NCI-H69 (cell line): ENCODE results near the gene MTERF1.
A peak's percentile ranks its signal among the peaks of the same experiment; 100 is the strongest.
"Not testable (repeated sequence)": the region's sequence is repeated elsewhere in the genome, so short reads cannot be mapped to it uniquely, and the experiment has no call there.

Source experiments
- DNase-seq: peaks from one replicate; lab custom pipeline; 2025; lab: John Stamatoyannopoulos, UW

The MTERF1 gene

GRCh38 chr7:91880413-91881241, at the start of gene MTERF1:
Gene MTERF1, minus strand, starts transcription at chr7:91880702. Its CDS starts 619 bp downstream, at chr7:91880083.
- DNase-seq, result peak; percentile 98

- peak; percentile 46 for DNase-seq
These were observed 49.0 kb upstream of the MTERF1 start for GRCh38 chr7:91929463-91929862.

GRCh38 chr7:91927912-91928311, 47.4 kb upstream of the MTERF1 start:
- peak; percentile 13 for DNase-seq

GRCh38 chr7:91922857-91923256, 42.4 kb upstream of the MTERF1 start:
- DNase-seq, result no peak

- no peak for DNase-seq
These were observed 37.9 kb upstream of the MTERF1 start for GRCh38 chr7:91918356-91918755.

GRCh38 chr7:91916051-91916440, 35.5 kb upstream of the MTERF1 start:
- no peak for DNase-seq

- DNase-seq, result no peak
These were observed 35.0 kb upstream of the MTERF1 start for GRCh38 chr7:91915401-91916050.

GRCh38 chr7:91913612-91914011, 33.1 kb upstream of the MTERF1 start:
- no peak for DNase-seq

GRCh38 chr7:91912494-91912893, 32.0 kb upstream of the MTERF1 start:
- no peak for DNase-seq

GRCh38 chr7:91911121-91911520, 30.6 kb upstream of the MTERF1 start:
- no peak for DNase-seq

- DNase-seq, result no peak
These were observed 29.7 kb upstream of the MTERF1 start for GRCh38 chr7:91910171-91910570.

- DNase-seq, result no peak
These were observed 19.1 kb upstream of the MTERF1 start for GRCh38 chr7:91899563-91899962.

GRCh38 chr7:91898240-91898992, 17.9 kb upstream of the MTERF1 start:
- peak; percentile 37 for DNase-seq

- peak; percentile 37 for DNase-seq
These were observed 14.4 kb upstream of the MTERF1 start for GRCh38 chr7:91894781-91895480.

- DNase-seq, result not testable (repeated sequence)
These were observed 13.2 kb upstream of the MTERF1 start for GRCh38 chr7:91893699-91894098.

- peak; percentile 93 for DNase-seq
These were observed 12.4 kb upstream of the MTERF1 start for GRCh38 chr7:91892821-91893340.

GRCh38 chr7:91892099-91892705, 11.7 kb upstream of the MTERF1 start:
- DNase-seq, result peak; percentile 88

GRCh38 chr7:91888271-91889175, 8.0 kb upstream of the MTERF1 start:
- DNase-seq, result not testable (repeated sequence)

- not testable (repeated sequence) for DNase-seq
These were observed 7.1 kb upstream of the MTERF1 start for GRCh38 chr7:91887336-91888213.
